Jurkat, Clone E6-1 (cell line): Measurements from ENCODE around the gene GTF3C1.
A peak's percentile ranks its signal among the peaks of the same experiment; 100 is the strongest.
"Not testable (repeated sequence)": the region's sequence is repeated elsewhere in the genome, so short reads cannot be mapped to it uniquely, and the experiment has no call there.

ENCODE experiments used
- DNase-seq: peaks from one replicate; pipeline ENCODE4 v3.0.0-alpha.2; 2011; ENCODE audit warnings: low read depth, low spot score
- H3K4me3 ChIP-seq: 2 replicates; pipeline ENCODE4 v1.5.1; 2011; ENCODE audit warnings: mild to moderate bottlenecking, low read length, control low read depth, moderate library complexity

The GTF3C1 gene

GRCh38 chr16:27436921-27437650, 112.6 kb downstream of the GTF3C1 start:
- DNase-seq, result no peak
- no peak overlapping the region for H3K4me3 ChIP-seq

GRCh38 chr16:27436065-27436464, 113.6 kb downstream of the GTF3C1 start:
- DNase-seq, result no peak
- no peak overlapping the region for H3K4me3 ChIP-seq

DNA sequence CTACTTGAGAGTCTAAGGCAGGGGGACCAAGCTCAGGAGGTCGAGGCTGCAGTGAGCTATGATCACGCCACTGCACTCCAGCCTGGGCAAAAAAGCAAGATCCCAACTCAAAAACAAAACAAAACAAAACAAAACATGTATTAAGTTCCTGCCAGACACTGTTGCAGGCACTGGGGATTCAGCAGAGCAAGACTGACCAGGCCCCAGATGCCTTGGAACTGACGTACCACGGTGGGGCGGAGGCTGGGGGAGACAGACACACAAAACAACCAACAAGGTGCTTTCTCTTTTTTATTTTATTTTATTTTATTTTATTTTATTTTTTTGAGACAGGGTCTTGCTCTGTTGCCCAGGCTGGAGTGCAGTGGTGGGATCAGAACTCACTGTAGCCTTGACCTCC, 114.6 kb downstream of the GTF3C1 start:
- H3K4me3 ChIP-seq, result not testable (repeated sequence)

DNA sequence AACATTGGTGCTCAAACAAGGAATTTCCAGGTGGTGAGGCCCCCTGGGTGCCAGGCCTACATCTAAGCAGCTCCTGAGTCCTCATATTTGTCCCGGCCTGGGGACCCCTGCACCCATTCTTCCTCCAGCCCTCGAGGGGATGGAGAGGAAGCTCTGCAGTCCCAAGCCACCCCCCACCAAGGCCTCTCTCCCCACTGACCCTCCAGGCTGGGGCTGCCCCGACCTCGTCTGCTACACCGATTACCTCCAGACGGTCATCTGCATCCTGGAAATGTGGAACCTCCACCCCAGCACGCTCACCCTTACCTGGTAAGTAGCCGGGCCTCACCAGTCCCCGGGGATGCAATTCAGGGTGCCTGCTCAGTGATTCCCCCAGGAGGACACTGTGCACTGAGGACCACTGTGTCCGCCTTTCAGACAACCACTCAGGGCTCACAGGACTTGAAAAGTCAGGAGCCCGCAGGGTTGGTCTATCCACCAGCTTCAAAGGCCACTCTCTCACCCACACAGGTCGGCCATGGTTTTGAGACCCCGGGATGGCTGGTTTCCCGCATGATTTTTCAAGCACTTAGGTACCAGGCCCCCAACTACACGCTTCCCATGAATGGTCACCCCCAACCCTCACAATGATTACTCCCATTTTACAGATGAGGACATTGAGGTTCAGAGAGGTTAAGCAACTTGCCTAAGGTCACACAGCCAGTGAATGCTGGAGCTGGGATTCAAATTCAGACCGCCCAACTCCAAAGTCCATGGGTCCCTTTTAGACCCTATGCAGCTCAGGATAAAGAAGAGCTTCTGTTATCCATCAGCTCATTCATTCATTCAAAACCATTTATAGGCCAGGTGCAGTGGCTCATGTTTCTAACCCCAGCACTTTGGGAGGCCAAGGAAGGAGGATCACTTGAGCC, 115.3 kb downstream of the GTF3C1 start:
- DNase-seq, result no peak
- H3K4me3 ChIP-seq, result no peak overlapping the region

More for the DNA sequence above, 114.6 kb downstream of the GTF3C1 start:
- not testable (repeated sequence) for DNase-seq

DNA sequence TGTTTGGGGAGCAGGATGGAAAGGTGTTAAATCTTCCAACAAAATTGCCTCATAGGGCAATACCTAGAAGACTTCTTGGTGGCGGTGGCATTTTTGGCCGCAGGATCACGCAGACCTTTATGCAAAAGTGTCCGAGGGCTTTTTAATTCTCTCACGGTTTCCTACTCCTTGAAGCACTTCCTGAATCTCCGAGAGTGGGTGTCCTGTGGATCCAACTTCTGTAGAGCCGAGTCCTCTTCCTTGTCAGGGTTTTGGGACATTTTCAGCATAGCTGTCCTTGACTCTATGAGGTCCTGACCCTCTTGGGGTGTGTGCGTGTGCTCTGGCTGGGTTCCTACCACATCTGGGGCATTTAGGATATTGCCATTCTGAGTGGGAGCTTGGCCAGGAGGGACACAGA, 116.1 kb downstream of the GTF3C1 start:
- no peak overlapping the region for H3K4me3 ChIP-seq
- no peak for DNase-seq

DNA sequence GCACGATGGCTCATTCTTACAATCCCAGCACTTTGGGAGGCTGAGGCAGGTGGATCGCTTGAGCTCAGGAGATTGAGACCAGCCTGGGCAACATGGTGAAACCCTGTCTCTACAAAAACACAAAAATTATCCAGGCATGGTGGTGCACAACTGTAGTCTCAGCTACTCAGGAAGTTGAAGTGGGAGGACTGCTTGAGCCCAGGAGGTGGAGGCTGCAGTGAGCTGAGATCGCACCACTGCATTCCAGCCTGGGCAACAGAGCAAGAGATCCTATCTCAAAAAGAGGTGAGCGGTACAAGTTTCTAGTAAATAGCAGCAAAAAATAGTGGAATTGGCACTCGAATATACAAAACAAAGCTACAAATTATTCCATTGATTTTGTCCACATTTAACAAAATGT, 116.5 kb downstream of the GTF3C1 start:
- H3K4me3 ChIP-seq, DNase-seq: not testable (repeated sequence)

DNA sequence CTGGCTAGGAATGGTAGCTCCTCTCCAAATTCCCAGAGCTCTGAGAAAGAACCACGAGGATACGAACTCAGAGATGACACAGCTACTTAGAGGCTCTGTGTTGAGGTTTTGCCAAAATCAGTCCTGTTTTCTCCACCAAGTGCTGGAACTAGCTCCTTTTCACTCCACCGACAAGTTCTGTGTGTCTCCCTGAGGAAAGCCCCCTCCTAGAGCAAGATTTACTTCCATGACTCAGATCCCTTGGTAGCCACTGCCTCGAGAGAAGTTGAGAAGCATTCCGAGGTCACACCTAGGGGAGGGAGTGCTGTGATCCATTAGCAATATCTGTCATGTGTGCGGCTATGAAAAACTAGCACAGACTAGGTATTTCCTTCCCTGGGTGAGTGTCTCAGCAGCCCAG, 117.2 kb downstream of the GTF3C1 start:
- DNase-seq, result no peak
- H3K4me3 ChIP-seq, result no peak overlapping the region

DNA sequence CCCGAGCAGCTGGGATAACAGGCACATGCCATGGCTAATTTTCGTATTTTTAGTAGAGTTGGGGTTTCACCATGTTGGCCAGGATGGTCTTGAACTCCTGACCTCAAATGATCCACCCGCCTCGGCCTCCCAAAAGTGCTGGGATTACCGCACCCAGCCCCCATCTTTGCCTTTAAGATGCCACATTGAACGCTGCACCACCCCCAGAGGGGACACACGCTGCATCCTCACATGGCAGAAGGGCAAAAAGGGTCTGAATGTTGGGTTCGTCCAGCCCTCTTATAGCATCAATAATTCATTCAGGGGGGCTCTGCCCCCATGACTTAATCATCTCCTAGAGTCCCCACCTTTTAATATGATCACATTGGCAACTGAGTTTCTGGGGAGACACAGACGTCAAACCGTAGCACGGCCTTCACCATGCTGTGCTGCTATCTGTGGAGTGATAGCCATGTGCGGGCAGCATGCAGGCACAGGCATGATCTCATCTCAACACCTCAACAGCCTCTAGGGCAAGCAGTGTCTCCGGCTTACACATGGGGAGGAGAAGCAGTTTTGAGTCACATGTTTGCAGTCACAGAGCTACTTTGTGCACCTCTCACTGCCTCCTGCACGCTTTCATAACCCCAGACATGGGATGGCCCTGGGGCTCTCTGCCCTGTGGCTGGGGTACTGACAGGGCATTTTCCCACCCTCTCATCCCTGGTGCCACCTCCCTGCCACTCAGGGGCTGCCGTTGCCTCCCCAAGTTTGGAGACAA, 117.8 kb downstream of the GTF3C1 start:
- H3K4me3 ChIP-seq, result no peak overlapping the region
- no peak for DNase-seq

DNA sequence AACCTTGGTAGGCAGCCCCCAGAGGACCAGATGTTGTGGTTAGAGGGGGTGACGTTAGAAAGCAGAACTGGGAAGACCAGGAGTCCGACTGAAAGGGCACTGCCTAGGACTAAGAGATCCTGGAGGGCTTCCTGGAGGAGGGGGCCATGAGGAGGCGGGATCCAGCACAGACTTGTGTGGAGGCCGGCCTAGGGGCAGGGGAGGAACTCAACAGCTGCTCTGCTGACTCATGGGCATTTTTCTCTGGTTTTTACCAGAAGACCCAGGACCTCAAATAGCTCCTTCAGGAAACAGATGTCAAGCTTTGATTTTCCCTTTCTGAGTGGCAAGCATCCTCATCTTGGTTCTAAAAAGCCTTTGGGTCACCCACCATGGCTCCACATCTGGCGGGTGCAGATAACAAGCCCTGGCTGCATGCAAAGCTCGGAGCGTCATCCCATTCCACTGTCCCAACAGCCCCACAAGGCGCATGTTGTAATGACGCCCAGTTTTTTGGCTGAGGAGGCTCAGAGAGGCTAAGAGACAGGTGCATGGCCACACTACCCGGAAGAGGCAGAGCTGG, 118.7 kb downstream of the GTF3C1 start:
- DNase-seq, result peak; percentile 68
- no peak overlapping the region for H3K4me3 ChIP-seq

DNA sequence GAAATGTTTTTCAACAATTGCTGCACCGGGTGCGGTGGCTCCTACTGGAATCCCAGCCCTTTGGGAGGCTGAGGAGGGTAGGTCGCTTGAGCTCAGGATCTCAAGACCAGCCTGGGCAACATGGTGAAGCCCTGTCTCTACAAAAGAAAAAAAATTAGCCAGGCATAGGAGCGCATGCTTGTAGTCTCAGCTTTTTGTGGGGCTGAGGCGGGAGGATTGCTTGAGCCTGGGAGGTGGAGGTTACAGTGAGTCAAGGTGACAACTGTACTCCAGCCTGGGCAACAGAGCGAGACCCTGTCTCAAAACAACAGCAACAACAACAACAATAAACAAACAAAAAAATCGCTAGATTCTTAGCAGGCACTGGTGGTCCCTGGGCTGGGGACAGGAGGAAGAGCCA, 119.2 kb downstream of the GTF3C1 start:
- H3K4me3 ChIP-seq, result no peak overlapping the region
- DNase-seq, result no peak

GRCh38 chr16:27429981-27430441, 119.7 kb downstream of the GTF3C1 start:
- no peak for DNase-seq
- no peak overlapping the region for H3K4me3 ChIP-seq

- H3K4me3 ChIP-seq, result no peak overlapping the region
- no peak for DNase-seq
Observed at GRCh38 chr16:27429330-27429871, 120.3 kb downstream of the GTF3C1 start.

- no peak overlapping the region for H3K4me3 ChIP-seq
- no peak for DNase-seq
Observed at GRCh38 chr16:27428026-27428785, 121.5 kb downstream of the GTF3C1 start.

GRCh38 chr16:27427538-27427937, 122.2 kb downstream of the GTF3C1 start:
- no peak for DNase-seq
- no peak overlapping the region for H3K4me3 ChIP-seq

DNA sequence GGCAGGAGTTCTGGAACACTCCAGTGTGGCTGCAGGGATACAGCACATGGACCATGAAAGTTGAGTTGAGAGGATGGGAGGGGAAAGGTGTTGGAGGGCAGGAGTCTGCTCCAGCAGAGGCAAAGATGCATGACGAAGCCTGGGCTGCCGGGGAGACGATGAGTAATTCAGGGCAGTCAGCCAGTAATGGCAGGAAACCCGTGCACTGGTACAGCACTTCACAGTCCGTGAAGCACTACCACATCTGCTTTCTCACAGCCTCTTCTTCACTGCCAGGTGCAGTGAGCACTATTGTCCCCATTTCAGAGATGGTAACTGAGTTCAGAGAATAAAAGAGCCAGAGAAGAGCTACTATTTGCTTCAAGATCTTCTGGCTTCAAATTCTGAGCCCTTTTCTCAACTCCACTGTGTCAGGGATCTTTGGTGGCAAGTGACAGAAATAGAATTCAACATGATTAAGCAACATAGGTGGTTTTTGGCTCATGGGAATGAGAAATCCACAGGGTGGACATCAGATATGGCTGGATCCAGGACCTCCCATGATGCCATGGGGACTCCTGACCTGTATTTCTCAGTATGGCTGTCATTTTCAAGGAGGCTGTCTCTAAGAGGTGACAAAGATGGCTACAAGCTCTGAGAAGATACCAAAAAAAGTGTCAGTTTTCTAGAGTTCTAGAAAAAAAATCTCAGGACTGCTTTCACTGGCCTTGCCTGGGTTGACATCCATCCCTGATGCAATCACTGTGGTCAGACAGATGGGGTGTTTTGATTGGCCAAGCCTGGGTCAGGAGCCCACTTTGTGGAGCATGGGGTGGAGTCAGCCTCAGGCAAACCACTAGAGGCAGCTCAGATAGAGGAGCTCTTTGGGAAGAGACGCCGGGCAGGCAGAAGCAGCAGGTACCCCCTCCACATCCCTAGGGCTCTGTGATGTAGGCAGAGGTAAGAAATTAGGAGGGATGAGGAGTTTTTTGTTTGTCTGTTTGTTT, 123.0 kb downstream of the GTF3C1 start:
- no peak overlapping the region for H3K4me3 ChIP-seq
- peak; percentile 75 for DNase-seq

DNA sequence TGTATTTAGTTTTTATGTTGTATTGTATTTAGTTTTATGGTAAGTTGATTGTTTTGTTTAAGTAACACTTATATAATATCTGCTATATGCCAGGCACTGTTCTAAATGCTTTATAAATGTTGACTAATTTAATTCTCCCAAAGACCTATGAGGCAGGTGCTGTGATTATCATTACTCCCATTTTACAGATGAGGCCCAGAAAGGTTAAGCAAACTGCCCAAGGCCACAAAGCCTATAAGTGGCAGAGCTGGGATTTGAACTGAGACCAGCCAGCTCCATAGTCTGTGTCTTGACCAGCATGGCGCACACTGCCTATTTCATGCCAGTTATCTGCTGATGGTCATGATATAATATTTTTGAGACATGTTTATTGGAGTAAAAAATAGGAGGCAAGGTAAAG, 123.8 kb downstream of the GTF3C1 start:
- no peak overlapping the region for H3K4me3 ChIP-seq

DNA sequence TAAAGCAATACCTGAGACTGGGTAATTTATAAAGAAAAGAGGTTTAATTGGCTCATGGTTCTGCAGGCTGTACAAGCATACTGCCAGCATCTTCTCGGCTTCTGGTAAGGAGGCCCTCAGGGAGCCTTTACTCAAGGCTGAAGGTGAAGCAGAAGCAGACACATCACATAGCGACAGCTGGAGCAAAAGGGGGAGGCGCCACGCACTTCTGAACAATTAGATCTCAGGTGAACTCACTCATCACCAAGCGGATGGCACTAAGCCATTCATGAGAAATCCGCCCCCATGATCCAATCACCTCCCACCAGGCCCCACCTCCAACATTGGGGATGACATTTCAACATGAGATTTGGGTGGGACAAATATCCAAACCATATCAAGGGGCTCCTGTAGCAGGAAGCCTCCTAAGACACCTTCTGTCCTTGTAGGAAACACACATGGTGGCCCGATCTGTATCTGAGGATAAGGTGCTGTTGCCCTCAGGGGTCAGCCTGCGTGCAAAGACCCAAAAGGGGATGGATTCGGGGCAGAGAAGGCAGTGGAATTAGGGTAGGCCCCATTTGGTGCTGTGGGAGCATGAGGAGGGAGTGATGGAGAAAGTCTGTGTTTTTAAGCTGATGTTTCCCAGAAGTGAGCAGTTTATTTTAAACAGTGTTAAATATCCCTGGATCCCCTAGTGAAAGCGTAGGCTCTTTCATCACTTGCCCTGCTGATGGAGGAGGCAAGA, 124.8 kb downstream of the GTF3C1 start:
- no peak overlapping the region for H3K4me3 ChIP-seq
- DNase-seq, result no peak

More for the DNA sequence above, 123.8 kb downstream of the GTF3C1 start:
- DNase-seq, result no peak
